ENCODE data around the gene MEGF11.

DNA sequence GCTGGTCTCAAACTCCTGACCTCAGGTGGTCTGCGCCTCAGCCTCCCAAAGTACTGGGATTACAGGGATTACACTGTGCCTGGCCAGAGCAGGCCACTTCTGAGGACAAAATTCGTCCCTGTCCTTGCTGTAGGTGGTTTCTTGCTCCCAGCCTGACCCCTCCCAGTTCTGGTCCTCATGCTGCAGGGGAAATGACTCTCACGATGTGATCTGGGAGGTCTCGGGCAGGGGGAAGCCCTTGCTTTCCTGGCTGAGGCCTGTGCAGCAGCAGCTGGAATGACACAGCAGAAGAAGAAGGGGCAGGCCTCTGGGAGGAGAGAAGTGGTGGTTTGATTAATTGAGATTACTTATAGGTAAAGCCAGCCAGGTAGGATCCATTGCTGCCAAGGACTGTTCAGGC is 39.3 kb downstream of the MEGF11 start:
- TF ChIP-seq, protein P1, sequence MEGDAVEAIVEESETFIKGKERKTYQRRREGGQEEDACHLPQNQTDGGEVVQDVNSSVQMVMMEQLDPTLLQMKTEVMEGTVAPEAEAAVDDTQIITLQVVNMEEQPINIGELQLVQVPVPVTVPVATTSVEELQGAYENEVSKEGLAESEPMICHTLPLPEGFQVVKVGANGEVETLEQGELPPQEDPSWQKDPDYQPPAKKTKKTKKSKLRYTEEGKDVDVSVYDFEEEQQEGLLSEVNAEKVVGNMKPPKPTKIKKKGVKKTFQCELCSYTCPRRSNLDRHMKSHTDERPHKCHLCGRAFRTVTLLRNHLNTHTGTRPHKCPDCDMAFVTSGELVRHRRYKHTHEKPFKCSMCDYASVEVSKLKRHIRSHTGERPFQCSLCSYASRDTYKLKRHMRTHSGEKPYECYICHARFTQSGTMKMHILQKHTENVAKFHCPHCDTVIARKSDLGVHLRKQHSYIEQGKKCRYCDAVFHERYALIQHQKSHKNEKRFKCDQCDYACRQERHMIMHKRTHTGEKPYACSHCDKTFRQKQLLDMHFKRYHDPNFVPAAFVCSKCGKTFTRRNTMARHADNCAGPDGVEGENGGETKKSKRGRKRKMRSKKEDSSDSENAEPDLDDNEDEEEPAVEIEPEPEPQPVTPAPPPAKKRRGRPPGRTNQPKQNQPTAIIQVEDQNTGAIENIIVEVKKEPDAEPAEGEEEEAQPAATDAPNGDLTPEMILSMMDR (IDR thresholded peaks at IDR 0.05), result no peak
- TF ChIP-seq POLR2A (IDR thresholded peaks at IDR 0.05), result no peak
